Mammary microvascular endothelial cell (primary cell): ENCODE measurements around the gene C11orf54. TPM values are rescaled to one million over a fixed set of nuclear protein-coding genes. Genes with fewer than 3 reads are reported as not detected.

Experiments
- total RNA-seq: library from RNA; depleted of rRNA; stranded (reverse); fragments of >200 nt; gene quantifications from 2 replicates; pipeline ENCODE4 v1.2.3, GENCODE V29; 2015

The C11orf54 gene
- 10.0 and 11.3 TPM in 2 replicates for total RNA-seq

DNA sequence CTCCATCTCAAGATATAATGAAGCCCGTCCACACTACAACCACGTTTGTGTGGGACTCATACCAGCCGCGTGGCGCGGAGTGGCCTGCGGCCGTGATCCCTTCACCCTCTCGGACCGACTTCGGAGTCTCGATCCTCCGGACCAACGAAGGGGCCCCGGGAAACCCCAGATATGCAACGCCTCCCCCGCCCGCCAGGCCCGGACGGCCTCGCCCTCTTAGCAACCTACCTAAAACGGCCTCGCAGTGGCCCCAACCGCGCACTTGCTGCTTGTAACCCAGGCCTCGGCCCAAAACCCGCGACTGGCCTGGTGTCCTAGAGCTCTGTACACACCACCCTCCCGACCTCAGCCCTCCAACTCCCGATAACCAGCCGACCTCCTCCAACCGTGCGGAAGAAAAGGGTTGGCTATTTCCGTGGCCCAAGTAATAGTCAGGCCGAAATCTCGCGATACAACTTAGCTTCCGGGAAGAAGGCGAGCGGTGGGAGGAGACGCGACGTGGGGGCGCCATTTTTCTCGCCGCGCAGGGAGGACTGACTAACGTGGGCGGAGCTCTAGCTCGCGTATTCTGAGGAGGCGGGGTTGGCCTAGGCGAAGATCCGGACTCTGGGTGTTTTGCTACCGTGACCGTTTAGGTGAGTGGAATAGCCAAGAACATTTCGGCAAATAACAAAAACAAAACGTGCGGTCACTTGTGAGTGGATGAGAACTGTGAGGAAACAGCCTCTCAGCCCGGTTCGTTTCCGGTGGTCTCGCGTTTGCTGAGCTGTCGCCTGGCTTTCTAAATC, at the start of gene C11orf54, which contains the start of gene TAF1D:
Gene C11orf54 (plus strand): TSS at position 579 of the 788 bp plus-strand sequence. CDS start 5,722 bp downstream, outside the sequence.
Gene TAF1D (minus strand): TSS at position 402 of the 788 bp plus-strand sequence. CDS start 2,191 bp downstream, outside the sequence.

DNA sequence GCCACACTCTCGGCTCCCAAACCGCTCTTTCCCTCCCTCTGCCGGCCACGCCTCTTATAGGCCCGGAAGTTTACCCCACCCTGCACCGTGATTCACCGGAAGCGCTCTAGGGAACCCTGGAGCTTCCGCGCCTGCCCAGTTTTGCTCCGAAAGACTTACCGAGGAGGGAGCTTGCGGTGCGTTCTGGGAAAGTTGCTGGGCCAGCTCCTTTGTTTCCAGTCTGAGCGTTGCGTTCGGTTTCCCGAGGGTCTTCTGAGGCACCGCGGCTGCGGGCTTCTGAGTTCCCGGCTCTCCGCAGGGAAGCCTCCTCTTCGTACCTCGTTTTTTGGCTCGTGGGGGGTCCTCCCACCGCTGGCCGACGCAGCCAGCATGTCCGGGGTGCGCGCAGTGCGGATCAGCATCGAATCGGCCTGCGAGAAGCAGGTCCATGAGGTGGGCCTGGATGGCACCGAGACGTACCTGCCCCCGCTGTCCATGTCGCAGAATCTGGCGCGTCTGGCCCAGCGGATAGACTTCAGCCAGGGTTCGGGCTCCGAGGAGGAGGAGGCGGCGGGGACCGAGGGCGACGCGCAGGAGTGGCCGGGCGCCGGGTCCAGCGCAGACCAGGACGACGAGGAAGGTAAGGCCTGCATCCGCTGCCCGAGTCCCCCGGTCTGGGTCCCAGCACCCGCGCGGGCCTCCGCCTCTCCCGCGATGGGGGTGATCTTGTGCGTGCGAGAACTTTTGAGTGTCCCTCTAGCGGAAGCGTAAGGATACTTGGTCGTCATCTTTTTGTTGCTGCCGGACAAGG, 42.9 kb downstream of the C11orf54 start, which contains the start of gene MED17:
Gene MED17 (plus strand): TSS at position 138 of the 790 bp plus-strand sequence. CDS start 232 bp downstream, at position 370.

Other genes with a start within 250 kb of the C11orf54 start
- gene SMCO4, start 198.3 kb upstream of the C11orf54 start, total RNA-seq: 23.0 and 39.5 TPM in 2 replicates
- 10.3 and 16.5 TPM in 2 replicates for gene CEP295, start 80.0 kb upstream of the C11orf54 start, total RNA-seq
- gene TAF1D, start 177 bp upstream of the C11orf54 start, total RNA-seq: 88.9 and 112 TPM in 2 replicates
- gene MED17, start 42.6 kb downstream of the C11orf54 start, total RNA-seq: 30.4 and 37.5 TPM in 2 replicates
- gene VSTM5, start 108.9 kb downstream of the C11orf54 start, total RNA-seq: not detected in 2 replicates